Stimulated activated CD8-positive, alpha-beta memory T cell treated with anti-CD3 and anti-CD28 coated beads, Interleukin-15, amount 100 ng/mL, for 4 hours (primary cell): ENCODE data around the gene DST.

Experiments
- DNase-seq, 2 donors: peaks; one replicate each; pipeline ENCODE4 v3.0.0-alpha.2; 2020; ENCODE audit warnings: low read depth in 2 of 2

DST gene

DNA sequence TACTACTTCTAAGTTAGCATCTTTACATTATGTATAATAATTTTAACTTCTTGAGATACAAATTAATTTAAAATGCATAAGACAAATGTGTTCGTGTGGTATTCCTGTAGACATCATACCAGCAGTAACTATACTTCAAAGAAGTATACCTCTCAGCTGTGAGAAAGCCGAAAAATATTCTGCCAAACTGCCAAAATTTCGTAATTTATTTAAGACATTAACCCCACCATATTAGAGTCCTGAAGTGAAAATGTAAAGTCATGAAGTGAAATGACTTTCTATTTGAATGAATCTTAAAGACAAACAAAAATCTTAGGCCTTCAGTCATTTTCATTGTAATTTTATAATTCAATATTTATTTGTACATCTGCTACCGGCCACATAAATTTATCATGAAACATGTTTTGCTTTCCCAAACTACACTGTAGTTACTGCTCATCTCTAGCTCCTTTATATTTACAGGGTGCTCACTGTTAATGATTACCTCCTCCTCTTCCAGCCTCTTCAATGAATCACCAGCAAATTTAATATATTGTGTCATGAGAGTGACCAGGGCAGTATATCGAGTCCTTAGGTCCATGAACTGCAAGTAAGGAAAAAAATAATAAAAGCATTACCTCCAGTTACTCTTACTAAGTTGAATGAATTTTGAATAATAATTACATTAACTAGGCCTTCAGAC is 18.5 kb downstream of the DST start:
- DNase-seq, result no peak

- DNase-seq, result no peak
These were observed 22.3 kb downstream of the DST start for GRCh38 chr6:56620229-56620868.

DNA sequence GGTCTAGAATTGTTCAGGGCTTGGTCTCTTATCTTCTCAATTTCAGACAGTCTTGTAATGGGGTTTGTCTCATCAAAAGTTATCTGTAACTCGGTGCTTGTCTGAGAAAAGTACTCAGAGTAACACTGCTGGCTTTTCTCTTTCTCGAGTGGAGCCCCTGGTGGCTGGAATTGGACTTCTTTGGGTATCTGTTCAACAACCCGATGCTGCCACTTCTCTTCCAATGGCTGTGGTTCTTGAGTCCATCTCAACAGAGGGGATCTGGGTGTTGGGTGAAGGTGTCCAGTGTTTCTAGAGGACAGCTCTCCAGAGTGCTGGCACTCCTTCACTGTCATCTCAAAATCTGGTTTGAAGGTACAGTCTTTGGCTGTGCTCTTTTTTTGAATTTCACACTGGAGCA is 24.6 kb downstream of the DST start:
- no peak for DNase-seq

GRCh38 chr6:56616967-56617366 is 25.7 kb downstream of the DST start:
- DNase-seq, result no peak

- DNase-seq, result no peak
These were observed 29.3 kb downstream of the DST start for GRCh38 chr6:56613247-56613851.

DNA sequence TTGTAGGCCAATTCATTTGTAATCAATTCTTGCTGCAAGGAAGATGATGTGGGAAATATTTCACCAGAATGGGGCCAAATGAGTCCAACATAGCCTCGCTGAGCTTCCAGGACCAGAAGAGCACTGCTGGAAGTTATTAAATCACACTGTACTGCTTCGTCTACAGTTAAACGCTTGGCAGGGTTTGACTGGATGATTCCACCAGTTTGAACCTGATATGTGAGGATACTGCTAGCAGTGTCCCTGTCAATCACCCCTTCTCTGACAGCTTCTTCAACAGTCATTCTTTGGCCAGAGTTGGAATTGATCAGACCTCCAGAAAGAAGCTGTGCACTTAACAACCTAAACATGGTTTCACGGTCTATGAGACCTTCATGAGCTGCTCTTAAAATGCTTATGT is 34.4 kb downstream of the DST start:
- no peak for DNase-seq

DNA sequence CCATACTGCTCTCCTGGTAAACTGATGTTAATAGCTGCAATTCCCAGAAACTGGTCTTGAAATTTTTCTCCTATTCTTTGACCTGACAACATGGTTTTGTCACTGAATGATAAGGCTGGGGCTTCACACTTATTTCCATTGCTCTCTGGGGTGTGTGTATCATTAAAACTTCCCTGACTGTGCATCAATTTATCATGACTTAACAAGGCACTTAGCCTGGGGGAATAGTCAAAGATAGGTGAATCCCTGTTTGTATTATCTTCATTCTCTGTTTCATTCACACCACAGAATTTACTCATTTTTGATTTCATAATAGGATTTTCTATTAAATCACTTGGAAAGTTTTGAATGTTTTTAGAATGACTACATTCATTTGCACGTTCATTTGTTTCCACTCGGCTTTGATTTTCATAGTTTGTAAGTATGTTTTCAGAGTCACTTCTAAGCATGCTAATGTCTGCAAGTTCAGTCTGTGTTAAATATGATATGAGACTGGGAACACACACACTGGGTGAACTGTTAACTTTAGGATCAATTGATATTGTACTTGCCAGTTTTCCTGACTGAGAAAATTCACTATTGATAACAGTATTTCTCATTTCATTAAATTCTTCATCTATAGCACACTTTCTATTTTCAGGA is 35.5 kb downstream of the DST start:
- DNase-seq, result no peak

DNA sequence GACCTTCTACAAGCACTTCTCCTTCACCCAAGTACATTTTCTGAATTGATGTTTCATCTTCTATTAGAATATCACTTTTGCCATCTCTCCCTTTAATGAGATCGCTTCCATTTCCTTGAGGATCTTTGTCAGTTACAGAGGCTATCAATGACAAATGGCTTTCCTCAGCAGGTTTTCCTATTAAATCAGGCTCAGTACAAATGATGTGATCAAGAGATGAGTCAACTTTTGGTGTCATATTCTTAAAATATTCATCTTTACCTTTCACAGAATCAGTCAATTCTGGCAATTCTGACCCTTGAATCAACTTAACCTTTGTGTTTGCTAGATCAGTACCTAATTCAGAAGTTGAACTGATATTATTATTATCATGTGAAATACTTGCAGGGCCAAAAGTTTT is 37.3 kb downstream of the DST start:
- no peak for DNase-seq

DNA sequence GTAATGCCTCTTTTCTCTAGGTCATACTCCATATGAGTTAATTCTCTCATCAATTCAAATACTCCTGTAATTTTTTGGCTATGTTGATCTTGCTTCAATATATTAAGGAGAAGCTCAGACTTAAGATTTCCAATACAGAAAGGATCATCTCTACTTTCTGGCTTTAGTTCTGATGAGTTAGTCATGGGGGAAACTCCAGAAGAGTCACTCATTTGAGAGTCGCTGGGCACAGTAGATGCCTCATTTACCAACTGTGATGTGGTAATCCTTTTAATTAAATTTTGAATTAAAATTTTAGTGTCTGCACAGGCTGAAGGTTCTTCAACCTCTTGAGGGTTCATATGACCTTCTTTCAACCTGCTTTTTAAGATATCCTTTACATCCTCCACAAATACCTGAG is 38.5 kb downstream of the DST start:
- DNase-seq, result no peak

DNA sequence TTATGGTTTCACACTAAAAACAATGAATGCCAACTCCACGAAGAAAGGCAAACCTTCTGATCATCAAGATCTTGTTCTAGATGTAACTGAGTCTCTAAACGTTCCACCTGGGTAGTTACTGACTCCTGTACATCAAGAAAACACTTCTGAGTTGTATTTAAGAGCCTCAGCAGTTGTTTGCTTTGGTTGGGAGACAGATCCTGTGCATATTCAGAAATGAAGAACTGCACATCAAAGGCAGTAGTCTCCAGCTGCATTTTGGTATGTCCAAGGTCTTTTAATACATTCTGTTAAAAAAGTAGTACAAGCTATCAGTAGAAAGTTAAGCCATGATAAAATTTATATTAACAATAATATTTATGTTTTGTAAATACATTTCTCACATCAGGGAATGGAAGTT is 41.3 kb downstream of the DST start:
- DNase-seq, result no peak

DNA sequence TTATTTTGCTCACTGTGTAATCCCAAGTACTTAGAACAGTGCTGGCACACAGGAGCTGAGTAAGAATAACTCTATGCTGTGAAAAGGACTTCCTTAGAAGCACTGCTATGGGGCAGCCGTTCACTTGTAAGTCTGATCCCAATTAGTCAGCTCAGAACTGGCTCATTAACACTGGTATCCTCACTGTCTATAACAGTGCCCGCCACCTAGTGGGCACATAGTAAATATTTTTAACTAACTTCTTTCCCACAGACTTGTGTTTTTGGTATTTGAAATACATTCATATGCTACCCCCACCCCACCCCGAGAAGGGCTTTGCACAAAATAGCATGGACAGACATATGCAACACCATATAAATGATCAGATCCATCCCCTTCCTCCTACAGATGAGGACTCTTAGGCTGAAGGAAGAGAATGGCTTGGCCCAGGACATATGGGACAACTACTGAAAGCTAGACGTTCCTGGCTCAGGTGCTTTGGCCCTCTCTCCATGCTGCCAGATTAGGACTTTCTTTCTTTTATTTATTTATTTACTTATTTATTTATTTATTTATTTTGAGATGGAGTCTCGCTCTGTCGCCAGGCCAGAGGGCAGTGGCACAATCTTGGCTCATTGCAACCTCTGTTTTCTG is 47.1 kb downstream of the DST start:
- no peak for DNase-seq

GRCh38 chr6:56594699-56595098 is 48.0 kb downstream of the DST start:
- no peak for DNase-seq

GRCh38 chr6:56593801-56594318 is 48.8 kb downstream of the DST start:
- DNase-seq, result no peak

DNA sequence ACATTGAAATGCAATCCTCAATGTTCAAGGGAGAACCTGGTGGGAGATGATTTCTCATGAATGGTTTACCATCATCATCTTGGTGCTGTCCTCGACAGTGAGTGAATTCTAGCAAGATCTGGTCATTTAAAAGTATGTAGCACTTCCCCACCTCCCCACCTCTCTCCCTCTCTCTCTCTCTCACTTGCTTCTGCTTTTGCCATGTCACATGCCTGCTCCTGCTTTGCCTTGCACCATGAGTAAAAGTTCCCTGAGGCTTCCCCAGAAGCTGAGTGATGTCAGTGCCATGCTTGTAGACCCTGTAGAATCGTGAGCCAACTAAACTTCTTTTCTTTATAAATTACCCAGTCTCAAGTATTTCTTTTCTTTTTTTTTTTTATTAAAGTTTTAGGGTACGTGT is 60.5 kb downstream of the DST start:
- no peak for DNase-seq

DNA sequence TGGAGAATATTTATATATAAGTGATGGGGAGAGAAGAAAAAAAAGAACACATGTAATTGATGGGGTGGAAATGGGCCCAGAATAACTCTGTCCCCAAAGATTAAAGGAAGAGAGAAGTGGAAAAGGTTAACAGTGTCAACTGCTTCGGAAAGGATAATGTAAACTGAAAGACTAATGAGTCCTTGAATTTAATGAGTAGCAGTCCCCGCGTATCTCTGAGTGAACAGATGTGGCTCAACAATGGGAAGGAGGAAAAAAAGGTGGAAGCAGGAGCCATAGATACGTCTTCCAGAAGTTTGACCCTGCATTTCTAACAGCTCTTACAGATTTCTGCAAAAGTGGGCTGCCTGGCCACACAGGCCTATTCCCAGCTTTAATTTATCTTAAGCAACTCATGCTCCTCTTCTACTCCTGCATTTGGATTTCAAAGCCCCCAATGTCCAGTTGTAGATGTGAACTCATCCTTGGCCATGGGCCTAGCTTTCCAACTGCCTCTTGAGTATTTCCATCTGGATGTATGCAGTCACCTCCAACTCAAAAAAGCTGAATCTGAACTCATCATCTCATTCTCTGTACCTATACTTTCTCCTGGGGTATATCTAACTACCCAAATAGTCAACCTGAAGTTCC is 61.3 kb downstream of the DST start:
- no peak for DNase-seq

DNA sequence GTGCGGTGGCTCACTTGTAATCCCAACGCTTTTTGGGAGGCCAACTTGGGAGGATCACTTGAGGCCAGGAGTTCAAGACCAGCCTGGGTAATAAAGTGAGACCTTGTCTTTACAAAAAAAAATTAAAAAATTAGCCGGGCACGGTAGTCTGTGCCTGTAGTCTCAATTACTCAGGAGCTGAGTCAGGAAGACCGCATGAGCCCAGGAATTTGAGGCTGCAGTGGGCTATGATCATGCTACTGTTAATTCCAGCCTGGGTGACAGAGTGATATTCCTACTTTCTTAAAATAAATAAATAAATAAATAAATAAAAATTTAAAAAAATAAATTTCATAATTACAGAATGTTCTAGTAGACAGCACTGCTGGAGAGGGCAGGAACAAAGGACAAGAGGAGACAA is 62.4 kb downstream of the DST start:
- DNase-seq, result no peak

GRCh38 chr6:56579155-56579851 is 63.4 kb downstream of the DST start:
- DNase-seq, result no peak

- no peak for DNase-seq
These were observed 67.0 kb downstream of the DST start for GRCh38 chr6:56575736-56576135.

DNA sequence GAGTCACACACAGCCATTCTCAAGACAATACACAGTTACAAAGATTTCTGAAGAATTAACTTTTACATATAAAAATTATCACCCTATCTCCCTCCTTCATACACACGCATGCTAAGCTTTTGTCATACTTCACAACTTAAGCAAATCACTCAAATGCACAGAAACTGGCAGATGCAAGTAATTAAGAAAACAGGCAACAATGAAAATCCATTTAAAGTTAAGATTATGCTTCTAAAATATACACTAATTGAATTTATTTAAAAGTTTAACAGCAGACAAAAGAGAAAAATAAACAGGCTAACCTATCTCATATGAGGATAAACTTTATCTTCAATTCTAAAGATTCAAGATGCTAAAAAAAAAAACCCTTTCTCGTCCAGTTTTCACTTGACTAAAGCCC is 68.4 kb downstream of the DST start:
- no peak for DNase-seq

DNA sequence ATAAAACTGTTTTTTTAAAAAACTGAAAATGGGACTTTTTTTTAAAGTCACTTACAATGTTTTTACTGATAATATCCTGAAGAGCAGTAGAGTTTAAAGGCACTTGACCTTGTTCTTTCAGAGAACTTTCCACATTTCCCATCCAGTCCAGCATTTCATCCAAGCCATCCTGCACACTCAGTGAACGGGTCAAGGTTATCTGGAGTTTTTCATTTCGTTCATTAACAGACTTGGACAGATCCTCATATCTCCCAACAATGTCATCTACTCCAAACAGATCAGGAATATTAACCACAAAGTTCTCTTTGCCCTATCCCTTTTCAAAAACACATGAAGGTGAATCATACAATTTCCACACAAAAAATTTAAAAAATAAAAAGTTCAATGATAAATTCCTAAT is 69.1 kb downstream of the DST start:
- no peak for DNase-seq

GRCh38 chr6:56572788-56573471 is 69.8 kb downstream of the DST start:
- no peak for DNase-seq
